GDM1 (cell line): ENCODE results near the gene FAM120AOS.

Experiments
- DNase-seq: peaks from one replicate; lab custom pipeline; 2025; lab: John Stamatoyannopoulos, UW

FAM120AOS gene

DNA sequence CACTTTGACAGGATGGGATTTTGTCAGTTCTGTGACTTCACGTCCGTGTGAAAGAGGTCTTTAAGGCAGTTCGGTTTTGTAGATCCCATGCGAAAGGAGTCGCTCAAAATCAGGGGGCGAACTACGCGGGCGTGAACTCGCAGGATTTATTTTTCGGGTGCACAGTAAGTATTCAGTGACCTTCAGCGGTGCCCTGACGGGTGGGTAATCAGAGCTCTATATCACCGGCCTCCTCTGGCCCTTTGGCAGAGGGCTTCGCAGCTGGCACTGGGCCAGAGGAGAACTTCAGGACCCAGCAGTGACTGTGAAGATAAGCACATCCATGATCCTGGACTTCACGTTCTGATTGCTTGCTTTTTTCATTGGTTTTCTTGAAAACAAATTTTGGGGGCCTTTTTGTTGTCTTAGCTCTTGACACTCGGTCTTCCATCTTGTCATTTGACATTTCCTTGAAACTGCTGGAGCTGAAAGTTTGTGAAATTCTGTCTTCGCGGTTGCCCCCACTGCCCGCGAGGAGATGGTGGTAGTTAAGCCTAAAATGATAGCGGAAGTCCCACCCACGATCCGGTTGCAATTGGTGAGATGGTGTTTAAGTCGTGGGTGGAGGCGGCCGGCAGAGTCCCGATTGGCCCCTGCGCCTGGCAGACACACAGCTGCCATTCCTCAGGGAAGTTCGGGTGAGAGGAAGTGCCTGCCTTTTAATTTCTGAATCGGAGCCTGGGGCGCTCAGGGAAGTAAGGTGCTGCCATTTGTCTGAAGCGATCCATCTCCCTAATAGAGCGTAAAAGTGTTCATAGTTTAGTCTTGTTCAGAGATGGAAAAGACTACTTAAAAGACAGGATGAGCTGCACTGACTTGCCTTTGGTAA is at the start of gene FAM120AOS:
Gene FAM120AOS, minus strand, starts transcription at position 535 of the 868 bp plus-strand sequence. CDS start 872 bp downstream, outside the sequence.
- peak; percentile 85 for DNase-seq

DNA sequence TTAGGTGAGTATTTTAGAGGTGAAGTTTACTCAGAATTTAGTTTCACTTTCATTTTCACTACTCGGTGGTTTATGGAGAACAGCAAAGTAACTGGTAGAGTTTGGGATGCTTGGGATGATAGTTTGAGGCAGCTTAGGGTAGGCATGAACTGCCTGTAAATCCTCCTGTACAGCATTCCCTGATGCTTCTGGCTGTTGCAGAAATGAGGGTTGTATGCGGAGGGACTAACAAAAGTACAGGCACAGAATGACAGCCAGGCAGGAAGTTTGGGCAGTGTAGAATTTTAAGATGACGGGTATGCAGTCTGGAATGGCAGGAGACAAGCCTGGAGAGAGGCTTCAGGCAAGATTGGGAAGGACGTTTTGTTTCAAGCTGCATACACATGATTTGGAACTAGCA is 48.0 kb upstream of the FAM120AOS start:
- no peak for DNase-seq

DNA sequence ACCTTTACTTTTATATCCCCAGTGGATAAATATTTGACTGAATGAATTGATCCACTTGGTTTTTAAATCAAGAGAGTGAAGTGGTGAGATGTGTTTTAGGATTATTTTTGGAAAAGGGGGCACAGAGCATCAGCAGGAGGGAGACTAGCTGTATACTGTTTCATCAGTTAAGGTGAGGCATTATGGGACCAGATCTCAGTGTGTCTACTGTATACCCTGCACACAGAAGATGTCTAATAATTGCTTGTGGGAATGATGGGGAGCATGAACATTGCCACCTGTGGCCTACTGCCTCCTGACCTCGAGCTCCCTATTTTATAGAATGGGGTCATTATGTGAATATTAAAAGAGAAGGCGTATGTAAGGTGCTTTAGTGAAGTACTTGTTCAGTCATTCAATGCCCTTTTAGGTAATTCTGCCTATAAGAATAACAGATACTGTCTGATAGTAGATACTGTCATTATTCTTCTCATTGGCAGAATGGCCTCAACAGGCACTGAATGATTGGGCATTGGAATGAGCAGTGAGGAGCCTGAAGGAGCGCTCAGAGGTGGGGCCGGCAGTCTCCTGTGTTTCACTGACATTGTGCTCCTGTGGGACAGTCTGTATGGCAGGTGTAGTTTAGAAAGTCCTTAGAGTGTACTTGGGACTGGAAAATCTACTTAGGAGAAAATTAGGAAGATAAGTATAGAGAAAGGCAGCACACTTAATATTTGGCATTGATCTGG is 47.4 kb upstream of the FAM120AOS start:
- no peak for DNase-seq

DNA sequence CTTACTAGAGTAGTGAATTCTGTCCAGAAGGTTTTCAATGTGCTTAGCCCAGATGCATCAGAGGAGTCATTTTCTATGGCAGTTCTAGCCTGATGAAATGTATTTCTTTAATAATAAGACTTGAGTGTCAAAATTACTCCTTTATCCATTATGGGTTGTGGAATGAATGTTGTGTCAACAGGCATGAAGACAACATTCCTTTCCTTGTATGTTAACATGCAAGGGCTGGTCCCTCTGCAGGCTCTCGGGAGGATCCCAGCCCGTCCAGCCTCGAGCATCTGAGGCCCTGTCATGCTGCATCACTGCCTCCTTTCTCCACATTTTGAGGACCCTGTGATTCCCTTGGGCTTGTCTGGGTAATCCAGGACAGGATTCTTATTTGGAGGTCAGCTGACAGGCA is 42.9 kb upstream of the FAM120AOS start:
- no peak for DNase-seq

DNA sequence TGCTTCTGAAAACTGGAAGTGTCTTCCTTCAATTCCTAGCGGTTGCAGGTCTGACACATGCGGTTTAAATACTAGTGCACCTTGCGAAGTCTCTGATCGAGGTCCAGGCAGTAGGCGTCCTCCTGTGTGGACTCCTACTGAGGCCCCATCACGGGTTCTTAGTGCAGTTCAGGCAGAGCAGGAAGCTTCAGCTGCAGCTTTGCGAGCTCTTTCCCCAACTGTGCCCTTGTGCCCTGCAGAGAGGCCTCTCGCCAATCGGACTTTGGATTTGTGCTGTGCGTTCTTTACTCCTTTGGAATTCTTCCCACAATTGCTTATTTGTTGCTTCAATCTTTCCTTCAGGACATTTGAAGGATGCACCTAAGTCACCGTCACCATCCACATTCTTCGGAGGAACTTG is 40.6 kb upstream of the FAM120AOS start:
- no peak for DNase-seq

DNA sequence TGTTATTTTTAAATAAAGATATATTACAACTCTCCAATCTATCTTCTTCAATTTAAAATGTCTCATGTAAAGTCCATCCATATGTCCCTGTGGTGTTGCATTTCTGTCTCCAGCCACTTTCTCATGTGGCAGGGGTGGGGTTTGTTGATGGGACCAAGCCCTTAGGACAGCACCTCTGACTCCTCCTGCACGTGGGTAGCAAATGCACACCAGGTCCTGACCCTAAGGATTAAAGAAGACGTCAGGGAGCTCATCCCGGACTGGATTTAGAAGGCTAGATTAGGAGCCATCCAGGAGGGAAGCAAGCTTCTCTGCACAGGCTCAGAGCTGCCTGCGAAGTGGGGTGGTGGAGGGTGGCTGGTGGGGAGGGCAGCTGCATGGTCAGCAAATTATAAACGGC is 38.9 kb upstream of the FAM120AOS start:
- DNase-seq: no peak

DNA sequence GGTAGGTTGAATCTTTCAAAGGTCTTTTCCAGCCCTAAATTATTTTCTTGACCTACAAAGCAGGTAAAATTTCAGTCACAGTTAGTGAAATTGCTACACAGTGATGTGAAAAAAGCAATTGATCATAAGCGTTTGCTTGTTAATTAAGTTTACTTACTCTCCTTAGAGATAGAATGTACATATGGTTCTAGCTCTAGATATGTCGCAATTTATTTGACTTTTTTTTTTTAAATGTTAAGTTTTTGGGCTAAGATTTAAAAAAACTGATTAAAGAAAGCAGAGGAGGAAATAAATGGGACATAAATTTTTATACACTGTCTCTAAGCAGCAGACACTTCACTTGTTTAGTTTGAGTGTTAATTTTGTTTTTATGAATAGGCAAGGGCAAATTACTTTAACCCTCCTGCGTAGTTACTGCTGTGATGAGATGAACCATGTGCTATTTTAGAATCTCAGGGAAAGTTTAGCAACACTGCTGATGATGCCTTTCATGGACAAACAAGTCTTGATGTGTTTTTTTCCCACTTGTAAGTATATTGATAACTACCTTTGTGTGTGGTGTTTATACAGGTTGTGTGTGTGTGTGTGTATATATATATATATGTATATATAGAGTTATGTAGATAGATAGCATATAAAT is 38.3 kb upstream of the FAM120AOS start:
- no peak for DNase-seq

DNA sequence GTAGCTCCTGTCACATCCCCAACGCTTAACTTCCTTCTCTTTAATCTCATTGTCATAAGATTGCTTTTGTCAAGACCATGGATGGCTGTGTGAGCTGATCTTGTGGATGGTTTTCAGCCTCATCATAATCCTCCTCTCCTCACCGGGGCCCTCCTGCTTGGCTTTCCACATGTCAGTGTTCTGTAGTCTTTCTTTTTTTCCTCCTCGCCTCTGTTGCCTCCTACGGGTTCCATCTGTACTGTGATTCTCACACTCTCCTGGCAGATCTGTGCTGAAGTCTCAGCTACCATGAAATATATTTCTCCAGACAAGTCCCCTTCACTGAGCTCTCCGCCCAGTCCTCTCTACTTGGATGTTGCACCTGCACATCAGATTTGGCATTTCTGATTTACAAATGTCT is 34.9 kb upstream of the FAM120AOS start:
- DNase-seq: no peak

DNA sequence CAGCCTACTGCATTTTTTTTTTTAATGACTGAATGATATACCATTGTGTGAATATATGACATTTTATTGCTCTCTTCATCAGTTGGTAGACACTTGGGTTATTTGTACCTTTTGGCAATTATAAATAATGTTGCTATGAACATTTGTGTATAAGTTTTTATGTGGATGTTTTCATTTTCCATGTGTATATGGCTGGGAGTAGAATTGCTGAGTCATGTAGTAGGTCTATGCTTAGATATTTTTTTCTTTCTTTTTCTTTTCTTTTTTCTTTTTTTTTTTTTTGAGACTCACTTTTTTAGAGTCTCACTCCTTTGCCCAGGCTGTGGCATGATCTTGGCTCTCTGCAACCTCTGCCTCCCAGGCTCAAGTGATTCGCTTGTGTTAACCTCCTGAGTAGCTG is 32.9 kb upstream of the FAM120AOS start:
- no peak for DNase-seq

DNA sequence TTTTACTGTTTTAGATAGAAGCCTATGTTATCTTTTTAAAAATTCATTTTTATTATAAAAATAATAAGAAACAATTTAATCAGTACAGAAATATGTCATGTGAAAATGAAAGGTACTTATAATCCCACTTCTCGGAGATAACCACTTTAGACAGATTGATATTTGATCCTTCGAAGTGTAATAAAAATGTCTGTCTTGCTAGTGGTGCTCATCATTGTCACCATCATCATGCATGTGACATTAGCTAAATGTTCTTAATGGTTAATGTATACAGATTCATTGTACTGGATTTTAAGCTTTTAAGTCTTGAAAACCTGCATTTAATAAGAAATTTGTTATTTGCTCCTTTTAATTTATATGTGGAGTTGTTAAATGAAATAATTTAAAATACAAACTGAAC is 30.1 kb upstream of the FAM120AOS start:
- DNase-seq: no peak

DNA sequence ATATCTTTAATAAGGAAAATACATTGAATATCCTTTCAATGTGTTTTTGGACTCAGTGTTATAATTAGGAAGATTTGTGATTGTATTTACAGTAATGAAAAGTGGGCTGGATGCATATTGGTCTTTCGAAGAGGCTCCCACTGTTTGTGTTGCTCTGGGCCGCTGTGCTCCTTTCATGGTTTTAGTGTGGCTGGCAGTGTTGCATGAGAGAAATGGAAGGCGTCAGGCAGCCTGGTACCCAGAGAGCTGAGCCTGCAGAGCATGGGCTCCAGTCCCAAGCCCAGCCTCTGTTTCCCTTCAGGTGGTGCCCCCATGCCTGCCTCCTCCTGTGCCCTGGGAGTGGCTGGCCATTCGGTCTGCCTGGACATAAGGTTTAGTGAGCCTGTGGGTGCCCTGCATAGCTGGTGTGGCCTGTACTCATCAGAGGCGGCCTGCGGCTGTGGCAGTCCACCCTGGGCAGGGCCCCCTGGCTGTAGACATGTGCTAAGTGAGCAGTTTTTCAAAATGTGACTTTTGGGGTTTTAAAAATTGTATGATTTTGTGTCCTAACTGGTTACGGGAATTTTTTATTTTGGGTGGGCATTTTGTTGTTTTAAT is 27.4 kb upstream of the FAM120AOS start:
- no peak for DNase-seq

DNA sequence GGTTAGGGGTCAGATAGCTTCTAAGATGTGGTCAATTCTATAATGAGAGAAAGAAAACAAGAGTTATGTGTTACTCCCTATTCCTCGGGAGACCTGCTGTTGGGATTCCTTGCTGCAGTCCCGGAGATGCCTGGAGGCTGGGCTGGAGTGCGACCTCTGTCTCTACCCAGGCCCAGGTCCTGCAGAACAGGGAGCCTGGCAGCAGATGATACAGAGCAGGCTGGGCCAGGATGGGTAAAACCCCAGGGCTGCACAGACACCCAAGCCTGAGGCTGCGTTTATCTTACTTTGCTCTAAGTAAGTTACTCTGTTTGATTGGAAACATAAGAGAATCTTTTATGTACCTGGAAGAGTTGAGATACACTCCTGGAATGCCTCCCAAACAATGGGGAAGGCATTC is 26.9 kb upstream of the FAM120AOS start:
- no peak for DNase-seq

DNA sequence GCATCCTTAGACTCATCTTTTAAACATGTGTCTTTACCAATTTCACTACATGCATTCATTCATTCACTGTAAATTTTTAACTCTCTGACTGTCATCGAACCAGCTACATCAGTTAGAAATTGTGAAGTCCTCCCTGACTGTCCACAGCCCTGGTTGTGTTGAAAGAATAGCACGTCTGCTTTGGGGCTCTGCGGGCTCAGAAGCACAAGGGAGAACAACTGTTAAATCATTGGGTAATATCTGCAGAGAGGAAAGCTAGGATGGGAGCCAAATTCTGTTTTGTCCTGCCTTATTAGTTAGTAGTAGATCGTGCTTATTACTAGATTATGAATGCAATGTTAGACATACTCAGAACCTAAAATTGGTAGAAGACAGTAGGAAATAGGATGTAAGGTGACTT is 26.3 kb upstream of the FAM120AOS start:
- DNase-seq: no peak

DNA sequence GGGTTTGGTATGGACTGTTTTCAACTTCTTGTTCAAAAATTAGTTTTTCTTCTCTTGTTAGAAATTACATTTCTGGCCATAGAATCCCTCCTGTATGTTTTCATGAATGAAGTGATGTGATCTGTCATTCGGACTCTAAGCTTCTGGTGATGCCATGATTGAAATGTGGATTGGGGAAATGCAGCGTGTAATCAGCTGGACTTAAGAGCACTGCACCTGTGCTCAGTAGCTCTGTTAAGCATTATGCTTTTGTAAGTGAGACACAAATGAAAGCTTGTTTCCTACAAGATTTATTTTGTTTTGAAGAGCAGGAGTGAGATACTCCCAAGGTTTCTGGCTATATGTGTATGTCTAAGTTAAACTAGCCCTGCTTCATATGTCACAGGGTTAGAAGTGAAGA is 24.0 kb upstream of the FAM120AOS start:
- no peak for DNase-seq

DNA sequence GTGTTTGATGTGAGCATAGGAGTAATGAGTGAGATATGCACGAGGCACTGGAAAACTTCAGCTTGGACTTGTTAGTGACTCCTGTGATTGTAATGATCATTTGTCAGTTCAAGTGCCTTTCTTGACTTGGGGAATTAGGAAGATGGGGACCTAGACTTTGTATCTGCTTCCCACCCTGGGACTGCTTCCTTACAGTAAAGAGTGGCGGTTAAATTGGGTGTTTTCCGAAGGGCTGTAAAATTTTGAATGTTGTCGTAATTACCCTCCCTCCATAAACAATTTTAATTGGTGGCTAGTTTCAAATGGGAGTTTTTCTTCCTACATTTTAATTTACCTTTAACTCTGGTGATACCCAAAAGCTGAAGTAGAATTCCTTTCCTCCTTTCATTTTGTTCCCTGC is 23.5 kb upstream of the FAM120AOS start:
- DNase-seq: no peak

DNA sequence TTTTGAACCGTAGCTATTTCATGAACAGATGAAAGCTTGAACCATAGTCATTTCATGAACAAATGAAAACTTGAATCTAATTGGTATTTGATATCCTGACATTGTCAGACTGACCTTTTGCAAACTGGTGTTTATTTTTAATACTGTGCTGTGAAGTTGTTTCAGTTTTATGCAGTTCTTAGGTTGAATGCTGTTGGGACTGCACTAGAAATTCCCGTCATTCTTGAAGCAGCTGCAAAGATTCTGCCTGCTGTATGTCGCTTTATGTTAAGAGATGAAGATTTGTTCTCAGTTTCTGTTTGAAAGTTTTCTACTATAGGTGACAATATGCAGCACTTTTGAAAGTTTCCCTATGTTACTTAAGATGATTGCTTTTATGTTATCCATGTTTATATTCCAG is 22.5 kb upstream of the FAM120AOS start:
- no peak for DNase-seq

DNA sequence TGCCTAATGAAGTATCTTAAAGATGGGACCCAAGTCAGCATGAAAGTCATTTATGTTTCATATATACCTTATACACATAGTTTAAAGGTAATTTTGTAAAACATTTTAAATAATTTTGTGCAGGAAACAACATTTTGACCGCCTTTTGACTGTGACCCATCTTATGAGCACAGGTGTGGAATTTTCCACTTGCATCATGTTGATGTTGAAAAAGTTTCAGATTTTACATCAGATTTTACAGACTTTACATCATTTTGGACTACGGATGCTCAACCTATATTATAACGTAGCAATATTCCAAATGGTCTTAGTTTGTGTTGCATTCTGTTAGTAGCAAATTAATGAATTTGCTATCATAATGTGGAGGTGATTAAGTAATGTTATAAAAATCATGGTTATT is 21.7 kb upstream of the FAM120AOS start:
- no peak for DNase-seq

DNA sequence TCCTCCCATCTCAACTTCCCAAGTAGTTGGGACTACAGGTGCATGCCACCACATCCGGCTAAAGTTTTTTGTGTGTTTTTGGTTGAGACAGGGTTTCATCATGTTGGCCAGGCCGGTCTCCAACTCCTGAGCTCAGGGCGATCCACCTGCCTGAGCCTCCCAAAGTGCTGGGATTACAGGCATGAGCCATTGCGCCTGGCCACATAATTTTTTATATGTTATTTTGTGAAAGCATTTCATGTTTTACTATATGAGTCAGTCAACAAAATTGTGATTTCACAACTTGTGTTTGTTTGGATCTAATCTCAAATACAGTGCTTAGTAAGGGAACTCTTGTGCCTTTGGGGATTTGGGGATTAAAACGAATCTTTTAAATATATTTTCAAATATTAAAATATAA is 20.0 kb upstream of the FAM120AOS start:
- no peak for DNase-seq

DNA sequence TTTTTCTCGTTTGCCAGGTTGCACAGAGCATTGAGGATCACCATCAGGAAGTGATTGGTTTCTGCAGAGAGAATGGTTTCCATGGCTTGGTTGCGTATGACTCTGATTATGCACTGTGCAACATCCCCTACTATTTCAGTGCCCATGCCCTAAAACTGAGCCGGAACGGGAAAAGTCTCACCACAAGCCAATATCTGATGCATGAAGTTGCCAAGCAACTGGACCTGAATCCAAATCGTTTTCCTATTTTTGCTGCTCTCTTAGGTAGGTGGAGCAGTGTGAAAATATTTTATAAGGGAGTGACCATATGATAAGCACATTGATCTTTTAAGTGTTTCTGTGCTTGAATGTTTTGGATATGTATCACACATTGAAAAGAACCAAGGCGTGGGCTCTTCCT is 17.7 kb upstream of the FAM120AOS start:
- DNase-seq: no peak

DNA sequence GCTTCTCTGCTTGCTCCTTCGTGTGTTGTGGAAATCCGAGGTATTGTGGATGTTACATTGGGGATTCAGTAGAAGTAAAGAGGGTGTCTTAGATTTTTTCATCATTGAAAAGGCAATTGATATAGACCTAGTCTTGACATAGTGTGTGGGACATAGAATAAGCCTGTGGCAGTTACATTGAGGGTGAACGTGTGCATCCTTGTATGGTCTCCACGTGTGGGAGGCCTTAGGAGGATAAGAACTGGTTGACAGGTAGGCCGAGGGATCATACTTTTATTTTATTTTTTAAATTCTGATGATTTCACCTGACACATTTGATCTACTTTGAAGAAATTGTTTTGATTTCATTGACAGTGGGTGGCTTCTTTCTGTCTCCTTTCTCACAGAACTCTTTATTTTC is 17.0 kb upstream of the FAM120AOS start:
- no peak for DNase-seq

DNA sequence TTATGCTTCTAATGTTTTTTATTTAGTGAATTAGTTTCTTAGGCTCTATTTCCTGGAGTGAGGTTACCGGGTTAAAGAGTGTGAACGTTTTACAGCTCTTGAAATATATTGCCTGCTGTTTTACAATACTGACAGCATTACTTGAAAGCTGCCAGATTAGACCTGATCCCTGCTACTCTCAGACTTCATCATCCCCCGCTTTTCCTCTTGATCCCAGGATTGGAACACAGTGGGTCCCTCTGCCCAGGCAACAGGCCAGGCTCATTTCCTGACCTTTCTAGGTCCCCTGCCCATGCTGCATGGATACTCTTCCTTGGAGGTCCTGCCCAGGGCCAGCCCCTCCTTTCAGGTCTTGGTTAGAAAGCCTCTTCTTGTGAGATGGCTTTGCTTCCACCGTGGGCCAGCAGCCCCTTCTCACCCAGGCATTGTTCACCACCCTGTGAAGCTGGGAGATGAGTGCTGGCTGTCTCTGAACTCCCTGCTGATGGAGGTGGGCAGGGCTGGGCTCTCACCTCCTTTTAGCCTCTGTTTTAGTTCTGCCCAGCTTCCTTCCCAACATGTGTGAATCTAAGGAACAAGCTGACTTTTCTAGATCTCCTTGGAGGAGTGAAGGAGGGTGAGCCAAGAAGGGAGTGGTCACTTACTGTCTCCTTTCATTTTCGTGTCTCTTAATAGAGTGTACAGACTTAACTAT is 15.5 kb upstream of the FAM120AOS start:
- DNase-seq: no peak

DNA sequence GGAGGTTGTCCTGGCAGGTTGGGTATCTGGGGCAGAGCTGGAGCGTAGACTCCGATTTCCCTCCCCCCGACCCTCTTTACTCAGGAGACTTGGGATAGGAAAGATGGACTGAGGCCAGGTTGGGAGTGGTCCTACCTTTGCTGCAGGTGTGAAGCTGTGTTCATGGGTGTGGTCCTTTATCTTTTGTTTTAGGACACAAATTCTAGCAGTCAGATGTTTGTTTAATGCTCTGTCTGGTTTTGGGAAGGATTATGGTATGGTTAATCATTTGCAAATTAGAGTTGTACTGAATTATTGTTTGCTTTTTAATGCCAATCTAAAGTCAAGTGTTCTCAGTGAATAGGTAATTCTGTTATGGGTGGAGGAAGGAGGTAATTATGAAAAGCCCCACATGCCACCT is 14.1 kb upstream of the FAM120AOS start:
- no peak for DNase-seq
